GM18868 (cell line): ENCODE measurements around the gene POLD4.
A peak's percentile ranks its signal among the peaks of the same experiment; 100 is the strongest.

Experiments used
- ATAC-seq: cut with Tn5 transposase; IDR thresholded peaks from one replicate; pipeline ENCODE4 v1.9.1; 2021; ENCODE audit warnings: mild to moderate bottlenecking, moderate library complexity; ENCODE audit not compliant: unreplicated experiment

Gene POLD4

GRCh38 chr11:67389477-67389876 lies 36.1 kb upstream of the POLD4 start:
- ATAC-seq, result no peak

- ATAC-seq, result no peak
These were observed 34.2 kb upstream of the POLD4 start for GRCh38 chr11:67387518-67387917.

- ATAC-seq, result no peak
These were observed 33.7 kb upstream of the POLD4 start for GRCh38 chr11:67387069-67387468.

- no peak for ATAC-seq
These were observed 31.6 kb upstream of the POLD4 start for GRCh38 chr11:67384851-67385366.

GRCh38 chr11:67382276-67383136 lies 29.2 kb upstream of the POLD4 start:
- peak; percentile 46 for ATAC-seq

GRCh38 chr11:67381244-67381972 lies 28.1 kb upstream of the POLD4 start:
- ATAC-seq, result no peak

- no peak for ATAC-seq
These were observed 26.0 kb upstream of the POLD4 start for GRCh38 chr11:67379061-67380058.

- no peak for ATAC-seq
These were observed 25.2 kb upstream of the POLD4 start for GRCh38 chr11:67378544-67378943.

- no peak for ATAC-seq
These were observed 23.8 kb upstream of the POLD4 start for GRCh38 chr11:67376873-67377808.

GRCh38 chr11:67376063-67376820 lies 22.9 kb upstream of the POLD4 start:
- no peak for ATAC-seq

GRCh38 chr11:67375320-67376055 lies 22.1 kb upstream of the POLD4 start:
- no peak for ATAC-seq

- no peak for ATAC-seq
These were observed 21.4 kb upstream of the POLD4 start for GRCh38 chr11:67374571-67375281.

- no peak for ATAC-seq
These were observed 20.6 kb upstream of the POLD4 start for GRCh38 chr11:67373648-67374570.

GRCh38 chr11:67372993-67373647 lies 19.8 kb upstream of the POLD4 start, which contains the start of gene CLCF1:
Gene CLCF1 (minus strand): TSS chr11:67373598. CDS start chr11:67373539, 59 bp downstream.
- ATAC-seq, result no peak

GRCh38 chr11:67372321-67372992 lies 19.1 kb upstream of the POLD4 start:
- no peak for ATAC-seq
